Kidney capillary endothelial cell (primary cell): ENCODE measurements around the gene HSPB6.

Experiments
- DNase-seq: peaks from one replicate; pipeline ENCODE4 v3.0.0-alpha.2; 2018; ENCODE audit warnings: low spot score

Gene HSPB6

GRCh38 chr19:35746087-35746462, 10.8 kb downstream of the HSPB6 start:
- DNase-seq, result no peak

DNA sequence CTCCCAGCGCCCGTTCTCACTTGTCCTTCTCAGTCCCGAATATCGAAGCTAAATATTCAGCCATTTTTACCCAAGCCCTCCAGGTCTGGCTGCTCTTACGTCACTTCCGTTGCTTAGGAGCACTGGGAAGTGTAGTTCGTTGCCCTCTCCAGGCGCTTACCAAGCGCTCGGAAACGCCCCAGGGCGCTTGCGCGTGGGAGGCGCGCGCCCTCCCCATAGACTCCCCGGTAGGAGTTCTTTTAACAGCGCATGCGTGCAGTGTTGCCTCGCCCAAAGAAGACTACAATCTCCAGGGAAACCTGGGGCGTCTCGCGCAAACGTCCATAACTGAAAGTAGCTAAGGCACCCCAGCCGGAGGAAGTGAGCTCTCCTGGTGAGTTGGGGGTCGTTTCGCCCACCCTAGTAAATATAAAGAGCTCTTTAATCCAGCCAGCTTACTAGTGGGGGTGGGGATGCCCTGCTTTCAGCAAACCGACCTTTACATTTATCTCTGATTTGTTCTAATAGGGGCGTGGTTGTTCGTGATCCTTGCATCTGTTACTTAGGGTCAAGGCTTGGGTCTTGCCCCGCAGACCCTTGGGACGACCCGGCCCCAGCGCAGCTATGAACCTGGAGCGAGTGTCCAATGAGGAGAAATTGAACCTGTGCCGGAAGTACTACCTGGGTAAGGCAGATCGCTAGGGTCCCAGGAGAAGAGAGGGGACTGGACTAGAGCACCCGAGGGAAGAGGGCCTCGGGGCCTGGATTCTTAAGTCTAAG, 11.3 kb downstream of the HSPB6 start, which contains the start of the genes PSENEN and U2AF1L4:
Gene PSENEN (plus strand): TSS at position 324 of the 759 bp plus-strand sequence. CDS start 280 bp downstream, at position 604.
Gene U2AF1L4 (minus strand): TSS at position 91 of the 759 bp plus-strand sequence. CDS start 27 bp downstream, at position 64.
- DNase-seq, result peak; percentile 99

DNA sequence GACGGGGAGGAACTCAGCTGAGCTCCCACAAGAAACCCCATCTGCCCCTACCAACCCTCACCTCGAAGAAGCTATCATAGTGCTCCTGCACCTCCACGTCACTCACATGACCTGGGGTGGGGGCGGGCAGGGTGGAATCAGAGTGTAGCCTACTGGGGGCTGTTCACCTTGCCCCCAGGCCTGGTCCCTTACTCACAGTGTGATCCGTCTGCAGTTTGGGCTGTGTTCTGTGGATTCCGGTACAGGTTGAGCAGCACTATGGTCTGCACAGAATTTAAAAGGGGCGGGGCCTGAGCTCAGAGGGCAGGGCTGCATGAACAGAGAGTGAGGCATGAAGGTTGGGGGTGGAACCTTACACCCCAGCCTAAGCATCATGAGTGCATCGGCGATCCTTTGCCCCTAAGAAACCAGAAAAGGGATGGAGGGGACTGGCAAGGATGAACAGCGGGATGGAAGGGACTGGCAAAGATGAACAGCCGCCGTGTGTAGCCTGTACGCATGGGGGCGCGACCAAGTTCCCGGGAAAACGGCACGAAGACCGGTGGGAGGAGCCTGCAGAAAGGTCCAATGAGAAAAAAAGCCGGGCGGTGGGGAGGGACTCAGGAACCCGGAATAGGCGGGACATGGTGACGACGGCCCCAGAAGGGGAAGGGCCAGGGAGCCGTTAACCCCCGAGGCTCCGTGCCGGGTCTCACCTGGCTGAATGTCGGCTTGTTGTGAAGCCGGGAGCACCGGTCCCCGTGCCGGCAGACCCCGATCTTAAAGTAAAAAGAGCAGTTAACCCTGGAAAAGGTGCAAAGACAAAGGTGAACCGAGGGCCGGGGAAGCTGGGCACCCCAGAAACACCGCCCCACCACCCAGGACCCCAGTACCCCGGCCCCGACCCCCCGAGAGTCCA, 12.2 kb downstream of the HSPB6 start:
- DNase-seq, result peak; percentile 95

DNA sequence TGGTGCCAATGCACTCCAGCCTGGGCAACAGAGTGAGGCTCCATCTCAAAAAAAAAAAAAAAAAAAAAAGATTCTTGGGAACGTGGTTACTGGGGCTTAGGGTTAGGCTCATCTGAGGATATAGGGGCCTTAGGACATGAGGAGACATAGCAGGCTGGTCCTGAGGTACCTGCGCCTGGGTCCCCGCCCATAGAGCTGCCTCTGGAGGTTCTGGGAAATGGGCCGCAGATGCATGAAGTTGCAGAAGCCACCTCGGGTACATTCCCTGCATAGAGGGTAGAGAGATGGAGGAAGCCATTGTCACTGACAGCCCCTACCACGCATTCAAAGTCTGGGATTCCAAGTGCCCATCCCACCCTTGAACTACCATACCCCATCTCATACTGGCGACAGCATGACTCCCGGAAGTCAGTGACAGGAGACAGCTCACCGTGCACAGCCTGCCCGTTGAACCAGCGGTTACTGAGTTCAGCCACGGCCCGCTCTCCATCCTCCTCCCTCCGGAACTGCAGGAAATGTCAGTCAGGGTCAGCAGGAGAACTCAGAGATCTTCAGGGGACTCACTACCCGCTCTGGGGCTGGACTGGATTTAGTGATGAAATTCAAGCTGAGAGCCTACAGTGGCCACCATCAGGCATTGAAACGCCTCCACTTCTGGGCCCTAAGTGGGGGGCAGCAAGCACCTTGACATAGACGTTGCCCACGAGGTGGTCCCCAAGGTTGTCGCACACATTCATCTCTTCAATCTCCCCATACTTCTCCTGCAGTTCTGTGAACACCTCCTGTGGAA, 13.0 kb downstream of the HSPB6 start:
- DNase-seq, result no peak

- DNase-seq, result no peak
Measured at GRCh38 chr19:35742121-35742724, 14.6 kb downstream of the HSPB6 start, which contains the start of gene IGFLR1. IGFLR1 (minus strand) TSS chr19:35742452; CDS start chr19:35741180, 1,272 bp downstream.

DNA sequence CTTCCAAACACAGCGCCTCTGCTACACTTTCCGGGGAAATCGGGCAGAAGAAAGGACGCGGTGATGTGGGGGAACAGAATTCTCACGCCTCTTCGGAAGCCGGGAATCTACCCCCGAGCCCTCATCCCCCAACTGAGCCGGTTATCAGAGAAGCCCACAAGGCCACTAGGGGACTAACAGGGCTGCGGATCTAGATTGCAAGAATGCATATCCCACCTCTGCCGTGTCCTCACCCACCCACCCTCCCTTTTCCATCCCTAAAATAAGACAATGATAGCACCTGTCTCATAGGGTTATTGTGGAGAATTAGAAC, 15.7 kb downstream of the HSPB6 start:
- no peak for DNase-seq

- DNase-seq, result peak; percentile 93
Measured at GRCh38 chr19:35740423-35741202, 16.2 kb downstream of the HSPB6 start.

DNA sequence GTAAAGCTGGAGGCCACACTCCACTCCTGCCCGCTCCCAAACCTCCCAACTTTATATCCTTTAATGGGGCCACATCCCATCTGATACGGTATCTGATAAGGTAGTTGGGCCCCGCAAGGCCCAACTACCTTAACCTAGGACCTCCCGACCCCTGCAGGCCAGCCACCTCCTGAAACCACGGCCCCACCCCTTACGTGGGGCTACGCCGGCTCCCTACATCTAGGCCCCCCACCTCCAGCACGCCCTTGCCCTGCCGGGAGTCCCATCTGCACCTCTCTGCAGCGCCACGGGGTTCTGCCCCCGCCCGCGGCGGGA, 16.8 kb downstream of the HSPB6 start:
- no peak for DNase-seq

- DNase-seq, result no peak
Measured at GRCh38 chr19:35739275-35740107, 17.3 kb downstream of the HSPB6 start.

DNA sequence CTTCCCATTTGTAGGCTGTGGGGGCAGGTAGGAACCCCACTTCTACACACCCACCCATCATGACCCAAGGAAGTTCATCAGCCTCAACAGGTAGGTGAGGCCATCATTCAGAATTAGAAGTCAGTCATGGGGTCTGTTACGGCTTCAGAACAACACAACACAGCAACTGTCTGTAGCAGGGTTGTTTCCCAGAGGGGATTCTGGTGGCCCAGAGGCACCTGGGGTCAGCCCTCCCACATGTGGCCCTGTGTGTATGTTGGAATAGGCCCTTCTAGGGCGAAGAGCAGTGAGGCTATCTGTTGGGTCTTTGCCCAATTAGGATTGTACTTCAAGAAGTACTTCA, 18.0 kb downstream of the HSPB6 start:
- no peak for DNase-seq

- no peak for DNase-seq
Measured at GRCh38 chr19:35738021-35738886, 18.6 kb downstream of the HSPB6 start.

DNA sequence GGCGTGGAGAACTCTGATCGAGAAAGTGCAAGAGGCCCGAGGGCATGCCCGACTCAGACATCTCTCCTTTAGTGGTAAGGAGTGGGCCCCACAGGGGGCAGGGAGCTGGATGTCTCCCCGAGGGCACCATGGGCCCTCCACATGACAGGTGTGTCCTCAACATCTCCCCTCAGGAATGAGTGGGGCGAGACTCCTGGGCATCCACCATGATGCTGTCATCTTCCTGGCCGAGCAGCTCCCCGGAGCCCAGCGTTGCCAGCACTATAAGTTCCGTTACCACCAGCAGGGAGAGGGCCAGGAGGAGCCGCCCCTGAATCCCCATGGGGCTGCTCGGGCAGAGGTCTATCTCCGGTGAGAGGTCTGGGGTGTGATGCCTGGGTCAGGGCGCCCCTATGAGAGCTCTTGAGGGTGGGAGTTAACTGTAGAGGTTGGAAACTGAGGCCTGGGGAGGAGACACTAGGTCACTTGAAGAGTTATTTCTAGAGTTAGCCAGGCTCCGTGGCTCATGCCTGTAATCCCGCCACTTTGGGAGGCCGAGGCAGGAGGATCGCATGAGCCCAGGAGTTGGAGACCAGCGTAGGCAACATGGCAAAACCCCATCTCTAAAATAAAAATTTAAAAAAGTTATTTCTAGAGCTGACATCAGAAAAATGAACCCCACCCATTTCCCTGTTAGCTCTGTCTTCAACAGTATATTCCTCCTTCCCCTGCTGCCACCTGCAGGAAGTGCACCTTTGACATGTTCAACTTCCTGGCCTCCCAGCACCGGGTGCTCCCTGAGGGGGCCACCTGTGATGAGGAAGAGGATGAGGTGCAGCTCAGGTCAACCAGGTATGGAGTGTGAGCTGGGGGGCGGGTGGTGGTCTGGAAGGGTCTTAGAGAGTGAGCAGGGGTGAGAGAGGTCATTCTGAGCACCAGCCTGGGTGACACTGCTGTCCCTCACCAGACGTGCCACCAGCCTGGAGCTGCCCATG, 19.6 kb downstream of the HSPB6 start:
- DNase-seq, result no peak

- DNase-seq, result no peak
Measured at GRCh38 chr19:35734889-35735288, 21.9 kb downstream of the HSPB6 start.

DNA sequence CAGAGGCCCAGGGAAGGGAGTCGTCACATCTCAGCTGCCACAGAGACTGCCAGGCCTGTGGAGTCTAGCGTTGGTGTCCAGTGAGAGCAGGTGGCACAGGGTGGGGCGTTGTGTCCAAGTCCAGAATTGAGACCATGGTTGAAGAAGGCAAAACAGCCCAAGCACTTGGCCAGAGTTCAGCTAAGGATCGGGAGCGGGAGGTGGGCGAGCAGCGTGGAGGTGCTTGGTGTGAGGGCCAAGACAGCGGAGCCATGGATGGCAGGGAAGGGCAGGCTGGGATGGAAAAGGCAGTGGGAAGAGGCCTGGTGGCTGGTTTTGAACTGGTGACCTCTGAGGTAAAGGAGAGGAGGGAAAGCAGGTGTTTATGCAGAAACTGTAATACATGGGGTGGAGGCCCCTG, 22.6 kb downstream of the HSPB6 start:
- no peak for DNase-seq

GRCh38 chr19:35733180-35734125, 23.4 kb downstream of the HSPB6 start:
- no peak for DNase-seq

GRCh38 chr19:35732540-35733179, 24.2 kb downstream of the HSPB6 start:
- no peak for DNase-seq
